GM19467 (cell line): ENCODE results near the gene PITRM1.

ENCODE experiments used
- ATAC-seq: cut with Tn5 transposase; IDR thresholded peaks from one replicate; pipeline ENCODE4 v1.9.1; 2021; ENCODE audit warnings: mild to moderate bottlenecking, moderate library complexity; ENCODE audit not compliant: unreplicated experiment

Gene PITRM1

DNA sequence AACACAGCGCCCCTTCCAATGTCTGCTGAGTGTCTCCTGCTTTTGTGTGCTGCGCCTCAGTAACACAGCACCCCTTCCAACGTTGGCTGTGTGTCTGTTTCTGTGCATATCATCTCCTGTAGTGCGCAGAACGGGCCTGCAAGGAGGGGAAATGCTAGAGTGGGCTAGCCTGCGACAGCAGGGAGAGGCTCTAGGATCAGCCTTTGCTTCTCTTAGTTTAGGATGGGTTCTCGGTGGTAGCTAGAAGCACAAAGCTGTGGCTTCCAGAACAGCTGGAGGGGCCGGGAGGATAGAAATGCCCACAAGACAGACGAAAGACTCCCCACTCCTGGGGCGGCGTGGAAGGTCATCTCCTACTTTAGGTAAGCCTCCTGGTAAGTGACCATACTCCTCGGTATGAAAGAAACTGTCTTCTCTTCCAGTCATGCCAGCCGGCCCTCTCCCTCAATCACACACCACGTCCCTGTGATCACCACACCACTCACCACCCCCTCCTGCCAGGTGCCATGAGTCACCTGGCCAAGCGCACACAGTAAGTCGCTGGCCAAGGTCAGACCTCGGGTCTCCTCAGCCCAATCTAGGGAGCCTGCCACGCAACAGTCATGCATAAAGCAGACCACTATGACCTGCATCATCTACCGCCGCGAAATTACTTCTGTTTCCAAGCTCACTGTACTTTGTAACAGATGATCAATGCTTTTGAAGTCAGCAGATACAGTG is 4.8 kb downstream of the PITRM1 start:
- ATAC-seq: no peak

DNA sequence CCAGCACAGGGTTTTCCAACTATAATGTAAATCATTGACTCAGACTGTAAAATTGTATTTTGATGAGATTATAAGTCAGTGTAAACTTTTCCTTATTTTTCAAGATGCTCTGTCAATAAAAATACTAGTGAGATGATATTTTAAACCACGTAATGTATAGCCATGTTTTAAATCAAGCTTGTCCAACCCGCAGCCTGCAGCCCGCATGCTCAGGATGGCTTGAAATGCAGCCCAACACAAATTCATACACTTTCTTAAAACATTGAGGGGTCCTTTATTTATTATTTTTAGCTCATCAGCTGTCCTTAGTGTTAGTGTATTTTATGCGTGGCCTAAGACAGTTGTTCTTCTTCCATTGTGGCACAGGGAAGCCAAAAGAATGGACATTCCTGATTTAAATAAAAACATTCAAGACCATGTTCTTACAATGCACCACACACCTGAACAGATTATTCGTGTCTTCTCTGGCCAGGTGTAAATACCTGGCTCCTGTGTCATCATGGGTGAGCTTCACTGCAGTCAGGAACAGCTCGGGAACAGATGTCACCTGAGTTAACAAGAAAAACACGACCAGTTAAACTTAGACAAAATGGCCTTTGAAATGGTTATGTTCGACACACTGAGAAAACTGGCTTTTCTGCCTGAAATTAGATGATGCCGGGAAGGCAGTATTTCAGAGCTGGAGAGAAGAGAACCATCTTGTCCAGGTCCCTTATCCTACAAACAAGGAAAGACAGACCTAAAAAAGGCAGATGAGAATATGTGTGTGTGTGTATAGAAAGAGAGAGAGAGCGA is 5.9 kb downstream of the PITRM1 start:
- ATAC-seq: no peak

DNA sequence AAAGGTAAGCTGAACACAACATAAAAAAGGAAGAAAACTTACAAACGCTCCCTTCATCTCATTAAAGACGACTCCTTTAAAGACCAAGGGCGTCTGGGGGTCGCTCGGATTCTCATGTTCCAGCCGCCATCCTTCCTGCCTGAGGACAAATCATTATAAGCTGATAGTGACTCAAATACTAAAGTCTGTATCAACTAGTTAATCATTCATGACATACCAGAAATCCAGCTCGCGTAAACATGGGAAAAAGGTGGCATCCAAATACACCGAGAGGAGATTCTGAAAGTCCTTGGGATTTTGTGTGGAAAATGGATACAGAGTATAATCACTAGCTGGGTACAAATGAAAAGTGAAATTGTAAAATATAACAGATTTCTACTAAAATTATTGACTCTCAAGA is 7.4 kb downstream of the PITRM1 start:
- no peak for ATAC-seq

DNA sequence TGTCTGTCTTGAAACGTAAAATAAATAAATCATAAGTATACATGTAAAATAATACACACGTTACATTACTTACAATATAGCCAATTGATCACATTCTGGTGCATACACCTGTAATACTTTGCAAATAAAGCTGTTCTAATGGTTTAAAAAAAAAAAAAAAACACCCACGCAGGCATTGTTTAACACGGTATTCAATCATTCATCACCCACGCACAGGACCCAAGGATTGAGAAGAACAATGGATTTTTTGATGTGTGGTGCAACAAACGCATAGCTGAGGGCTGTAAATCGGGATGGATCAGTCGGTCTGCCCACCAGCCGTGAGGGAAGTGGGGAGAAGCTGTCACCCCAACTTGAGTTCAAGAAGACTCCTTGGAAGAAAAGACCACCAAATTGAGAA is 8.7 kb downstream of the PITRM1 start:
- ATAC-seq: no peak

DNA sequence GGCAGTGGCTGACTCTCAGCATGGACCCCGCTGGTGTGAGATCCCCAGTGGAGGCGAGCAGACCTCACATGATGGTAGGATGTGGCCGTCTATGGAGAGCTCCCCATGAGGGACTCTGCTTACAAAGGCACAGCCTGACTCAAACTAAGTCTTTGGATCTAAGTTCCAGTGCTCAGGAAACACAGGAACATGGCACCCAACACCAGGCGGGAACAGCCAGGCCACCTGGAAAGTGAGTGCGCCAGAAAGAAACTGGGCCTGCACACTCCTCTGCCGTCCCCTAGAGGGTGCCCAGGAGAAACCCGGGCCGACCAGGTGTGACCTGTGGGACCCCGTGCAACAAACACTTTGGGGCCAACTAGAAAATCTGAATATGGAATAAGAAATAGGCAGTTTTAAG is 10.0 kb downstream of the PITRM1 start:
- ATAC-seq: no peak

DNA sequence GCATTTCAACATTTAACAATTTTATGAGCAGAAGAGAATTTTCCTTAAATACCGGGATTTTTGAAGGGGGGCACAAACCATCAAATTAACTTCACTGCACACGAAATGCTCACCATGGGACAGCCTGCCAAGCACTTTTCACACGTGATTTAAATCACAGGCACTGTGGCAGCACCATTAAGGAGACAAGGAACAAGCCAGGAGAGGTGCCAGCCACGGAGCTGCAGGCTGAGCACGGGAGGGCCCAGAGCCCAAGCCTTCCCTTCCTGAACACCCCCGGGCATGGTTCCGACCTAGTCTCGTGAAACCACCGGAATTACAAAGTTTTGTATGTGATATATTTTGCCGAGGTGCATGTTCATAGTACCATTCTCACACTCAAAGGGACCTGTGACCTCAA is 13.4 kb downstream of the PITRM1 start:
- no peak for ATAC-seq

DNA sequence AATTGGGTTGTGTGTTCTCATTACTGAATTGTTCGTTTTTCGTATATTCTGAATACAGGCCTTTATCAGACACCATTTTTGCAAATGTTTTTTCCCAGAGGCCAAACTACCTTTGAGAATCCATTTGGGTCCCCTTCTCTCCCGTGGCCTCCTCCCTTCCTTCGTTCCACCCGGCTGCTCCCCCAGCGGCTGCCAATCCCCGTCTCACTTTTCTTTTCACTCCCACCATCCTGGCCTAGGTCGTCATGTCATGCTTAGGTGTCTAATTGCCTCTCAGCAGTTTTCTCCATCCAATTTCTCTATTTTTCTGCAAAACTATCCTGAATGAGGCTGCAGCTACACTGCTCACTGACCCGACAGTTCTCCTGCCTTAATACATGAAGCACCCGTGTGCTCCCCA is 17.9 kb downstream of the PITRM1 start:
- ATAC-seq: no peak

DNA sequence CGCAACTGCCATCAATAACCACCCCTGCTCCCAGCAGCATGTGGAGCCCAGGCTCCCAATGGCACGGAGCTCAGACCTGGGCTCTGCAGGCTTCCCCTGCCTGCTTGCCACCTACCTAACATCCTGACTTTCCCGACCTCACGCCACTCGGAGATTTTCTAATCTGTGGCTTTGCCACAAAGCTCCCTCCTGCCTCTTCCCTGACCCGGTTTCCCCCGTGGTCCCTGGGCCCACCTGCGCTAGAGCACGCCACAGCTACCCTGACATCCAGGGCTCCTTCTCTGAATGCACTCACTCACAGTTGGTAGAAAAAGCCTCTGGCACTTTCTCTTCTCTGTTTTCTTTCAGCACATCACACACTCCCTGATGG is 20.0 kb downstream of the PITRM1 start:
- ATAC-seq: no peak

DNA sequence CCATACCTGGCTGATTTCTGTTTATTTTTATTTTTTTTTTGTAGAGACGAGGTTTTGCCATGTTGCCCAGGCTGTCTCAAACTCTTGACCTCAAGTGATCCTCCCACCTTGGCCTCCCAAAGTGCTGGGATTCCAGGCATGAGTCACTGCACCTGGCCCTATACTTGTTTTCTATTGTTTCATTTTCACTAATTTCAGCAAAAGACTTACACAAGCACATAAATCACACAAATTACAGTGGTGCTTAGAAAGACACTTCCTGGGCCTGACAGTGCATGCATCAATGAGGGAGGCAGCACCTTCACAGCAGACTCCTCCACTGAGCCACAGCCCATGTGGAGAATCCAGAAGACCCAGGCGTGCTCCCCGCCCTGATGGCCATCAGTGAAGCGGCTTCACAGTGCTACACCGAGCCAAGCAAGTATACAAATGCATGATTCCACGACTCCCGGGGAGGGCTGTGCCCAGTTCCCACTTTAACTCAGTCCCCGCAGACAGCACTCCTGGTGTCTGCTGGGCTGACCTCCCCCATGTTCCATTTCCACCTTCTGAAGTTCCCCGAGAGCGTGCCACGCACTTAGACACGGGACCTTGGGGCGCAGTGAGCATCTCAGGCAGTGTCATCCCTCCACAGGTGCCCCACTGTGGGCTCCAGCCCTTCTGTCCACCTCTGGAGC is 20.6 kb downstream of the PITRM1 start:
- ATAC-seq: no peak

DNA sequence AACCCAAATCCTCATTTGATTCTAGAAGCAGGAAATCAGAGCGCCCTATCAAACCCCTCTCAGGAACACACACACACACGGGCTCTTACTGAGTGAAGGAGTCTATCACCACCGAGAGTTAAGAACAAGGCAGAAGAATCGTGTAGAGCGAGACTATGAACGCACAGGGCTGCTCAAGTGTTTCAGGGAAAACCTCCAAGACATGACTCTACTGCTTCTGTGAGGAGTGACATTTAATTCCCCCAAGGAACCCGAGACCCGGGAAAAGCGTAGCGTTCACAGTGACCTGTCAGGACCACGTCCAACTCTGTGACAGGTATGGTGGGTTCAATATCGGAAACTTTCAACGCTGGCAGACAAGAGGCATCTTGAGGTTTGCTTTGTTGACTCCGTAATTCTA is 21.6 kb downstream of the PITRM1 start:
- ATAC-seq: no peak

DNA sequence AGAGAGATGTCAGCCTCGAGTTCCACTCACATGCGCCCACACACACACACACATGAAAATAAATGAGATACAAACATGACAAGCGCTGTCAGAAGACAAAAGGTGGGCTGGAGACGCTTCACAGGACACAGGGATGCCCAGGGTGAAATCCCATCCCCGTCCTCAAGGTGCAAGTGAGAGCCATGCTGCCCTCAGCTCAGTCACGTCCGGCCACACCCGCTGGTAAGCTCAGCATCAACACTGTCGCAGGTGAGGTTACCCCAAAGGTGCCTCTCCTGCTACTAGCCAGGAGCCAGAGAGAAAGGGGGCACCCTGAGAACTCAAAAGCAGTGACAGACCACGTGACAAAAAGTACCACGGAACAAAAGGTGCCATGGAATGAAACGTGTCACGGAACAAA is 22.2 kb downstream of the PITRM1 start:
- no peak for ATAC-seq

DNA sequence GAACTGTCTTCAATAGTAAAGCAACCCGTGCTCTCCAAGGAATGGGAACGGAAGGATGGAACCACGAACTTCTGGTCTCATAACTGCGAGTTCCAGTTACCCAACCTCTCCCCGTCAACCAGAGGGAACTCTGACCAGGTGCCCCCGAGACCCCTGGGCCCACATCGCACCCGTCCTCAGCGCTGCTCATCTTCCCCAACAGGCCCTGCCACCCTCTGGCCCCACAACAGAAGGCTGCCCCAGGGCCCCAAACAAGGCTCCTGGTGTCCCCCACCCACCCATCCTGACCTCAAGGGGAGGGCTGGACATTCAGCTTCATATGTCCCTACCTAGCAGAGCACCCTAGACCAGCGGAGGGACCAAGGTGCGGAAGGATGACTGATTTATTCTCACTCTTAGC is 22.7 kb downstream of the PITRM1 start:
- no peak for ATAC-seq

DNA sequence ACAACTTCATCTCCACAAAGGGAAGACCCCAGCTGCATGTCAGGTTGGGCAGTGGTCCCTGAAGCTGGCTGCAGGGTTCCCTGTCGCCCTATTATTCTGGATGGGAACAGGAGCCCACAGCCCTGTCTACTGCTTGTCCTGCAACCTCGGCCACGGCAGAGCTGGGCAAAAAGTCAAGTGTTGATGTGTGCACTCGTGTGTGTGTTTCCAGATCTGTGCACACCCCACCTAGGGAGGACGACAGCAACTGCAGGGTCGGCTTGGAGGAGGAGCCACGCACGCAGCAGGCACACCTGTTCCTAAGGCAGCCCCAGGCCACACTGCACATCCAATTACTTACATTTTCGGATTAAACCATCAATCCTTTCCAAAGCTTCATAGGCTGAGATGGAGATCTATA is 23.6 kb downstream of the PITRM1 start:
- no peak for ATAC-seq

DNA sequence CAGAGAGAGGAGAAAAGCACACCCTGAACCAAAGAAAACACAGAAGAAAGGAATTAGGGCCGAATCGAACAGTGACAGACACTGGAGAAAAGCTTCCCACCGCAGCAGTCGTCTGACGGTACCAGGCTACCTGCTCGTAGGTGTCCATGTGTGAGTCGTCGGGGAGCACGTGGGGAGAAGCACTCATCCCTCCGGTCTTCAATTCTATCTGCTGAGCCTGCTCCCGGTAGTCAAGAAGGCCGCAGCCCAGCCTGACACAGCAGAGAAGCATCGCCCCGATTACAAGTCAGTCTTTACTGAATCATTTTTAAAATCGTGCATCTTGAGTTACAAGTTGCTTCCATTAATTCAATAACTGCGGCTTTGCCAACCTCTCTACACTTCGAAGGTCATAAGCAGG is 24.5 kb downstream of the PITRM1 start:
- no peak for ATAC-seq

DNA sequence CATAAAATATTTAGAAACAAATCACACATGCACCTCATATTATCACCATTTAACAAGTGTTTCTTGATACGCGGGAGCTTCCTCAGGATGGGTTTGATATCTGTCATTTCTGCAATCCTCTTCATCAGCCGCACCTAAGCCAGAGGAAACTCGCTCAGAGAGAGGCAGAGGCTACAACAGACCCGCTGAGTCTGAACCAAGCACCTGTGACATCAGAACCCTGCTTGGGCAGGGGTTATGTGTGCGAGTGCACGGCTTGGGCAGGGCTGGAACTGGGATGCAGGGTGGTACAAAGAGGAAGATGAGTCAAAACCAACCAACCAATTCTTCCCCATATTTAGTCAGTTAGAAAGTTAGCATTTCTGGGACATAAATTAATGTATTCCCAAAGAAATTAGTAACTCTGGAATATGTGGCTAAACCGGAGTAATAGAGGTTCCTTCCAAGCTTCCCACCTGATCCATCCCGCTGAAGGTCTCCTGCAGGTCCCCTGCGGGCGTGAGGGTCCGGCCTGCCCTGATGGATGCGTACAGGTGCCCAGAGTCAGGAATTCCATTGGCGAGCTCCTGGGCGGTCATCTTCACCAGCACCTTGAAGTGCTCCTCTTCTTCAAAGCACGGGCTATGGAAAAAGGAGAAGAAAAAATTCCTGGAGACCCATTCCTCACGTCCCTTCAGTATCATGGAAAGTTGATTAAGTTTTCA is 25.3 kb downstream of the PITRM1 start:
- ATAC-seq: no peak

DNA sequence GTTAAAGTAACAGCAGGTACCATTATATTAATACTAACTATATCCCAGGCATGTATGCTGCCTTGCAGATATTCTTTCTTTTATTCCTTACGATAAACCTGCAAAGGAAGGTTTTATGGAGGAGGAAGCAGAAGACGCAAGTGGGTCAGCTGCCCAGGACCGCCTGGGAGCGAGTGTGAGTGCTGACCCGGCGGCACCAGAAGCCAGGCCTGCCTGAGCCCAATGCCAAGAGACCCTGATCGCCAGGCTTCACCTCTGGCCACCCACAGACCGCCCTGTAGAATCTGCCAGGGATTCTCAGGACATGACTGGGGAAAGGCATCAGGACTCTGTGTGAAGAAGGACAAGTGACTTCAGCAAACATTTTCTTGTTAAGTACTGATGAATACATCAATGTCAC is 26.3 kb downstream of the PITRM1 start:
- ATAC-seq: no peak

DNA sequence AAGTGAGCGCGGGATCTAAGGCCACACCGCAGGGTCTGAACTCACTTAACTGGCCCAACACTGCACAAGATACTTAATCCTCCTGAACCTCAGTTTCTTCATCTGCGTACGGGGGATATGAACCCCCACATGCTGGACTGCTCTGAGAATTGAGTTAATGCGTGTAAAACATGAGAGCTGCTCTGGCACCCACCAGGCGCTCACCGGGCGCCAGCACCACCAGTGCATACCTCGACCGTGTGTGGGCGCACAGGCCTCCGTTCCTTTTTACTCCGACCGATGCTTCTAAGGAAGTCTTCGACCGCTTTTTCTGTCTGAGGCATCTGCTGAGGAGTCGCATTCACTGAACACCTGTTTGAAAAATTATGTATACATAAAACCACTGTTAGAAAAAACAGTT is 27.2 kb downstream of the PITRM1 start:
- no peak for ATAC-seq

DNA sequence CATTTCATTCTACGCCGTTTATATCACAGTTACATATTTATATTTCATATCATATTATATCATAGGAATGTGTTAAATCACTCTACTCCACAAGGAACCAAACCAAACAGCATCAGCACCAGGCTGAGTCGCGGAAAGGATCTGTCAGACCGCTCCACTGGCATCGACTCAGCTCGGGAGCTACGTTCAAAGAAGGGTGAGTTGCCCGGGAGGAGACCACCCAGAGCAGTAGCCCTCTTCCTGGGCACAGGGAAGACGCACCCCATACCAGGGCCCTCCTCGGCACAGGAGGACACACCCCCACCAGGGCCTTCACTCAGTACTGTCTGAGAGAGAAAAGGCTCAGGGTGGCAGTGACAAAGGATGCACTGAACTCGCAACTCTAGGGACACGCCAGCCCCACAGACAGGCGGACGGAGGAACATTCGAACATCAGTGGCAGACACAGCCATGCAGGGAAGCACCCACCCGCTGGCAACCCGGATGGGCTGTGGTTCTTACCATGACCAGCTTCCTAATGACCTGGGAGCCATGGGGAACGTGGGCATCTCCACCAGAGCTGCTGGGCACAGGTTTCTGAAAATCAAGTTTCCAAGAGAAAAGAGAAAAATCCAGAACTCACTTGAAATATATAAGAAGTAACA is 28.7 kb downstream of the PITRM1 start:
- ATAC-seq: no peak

DNA sequence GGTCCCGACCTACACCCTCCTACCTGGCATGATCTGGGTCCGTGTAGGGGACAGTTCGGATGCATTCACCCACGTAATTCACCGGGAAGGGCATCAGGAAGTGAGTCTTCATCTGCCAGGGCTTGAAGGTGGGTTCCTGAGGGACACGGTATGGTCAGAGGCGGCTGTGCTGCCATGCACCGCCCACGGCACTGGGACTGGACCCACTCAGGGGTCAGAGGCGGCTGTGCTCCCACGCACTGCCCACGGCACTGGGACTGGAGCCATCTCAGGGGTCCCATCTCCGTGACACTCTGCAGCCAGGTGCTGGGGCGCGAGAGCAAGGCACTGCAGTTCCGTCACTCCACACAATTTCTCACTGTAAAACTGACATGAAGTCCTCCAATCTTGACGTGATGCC is 29.2 kb downstream of the PITRM1 start:
- no peak for ATAC-seq

DNA sequence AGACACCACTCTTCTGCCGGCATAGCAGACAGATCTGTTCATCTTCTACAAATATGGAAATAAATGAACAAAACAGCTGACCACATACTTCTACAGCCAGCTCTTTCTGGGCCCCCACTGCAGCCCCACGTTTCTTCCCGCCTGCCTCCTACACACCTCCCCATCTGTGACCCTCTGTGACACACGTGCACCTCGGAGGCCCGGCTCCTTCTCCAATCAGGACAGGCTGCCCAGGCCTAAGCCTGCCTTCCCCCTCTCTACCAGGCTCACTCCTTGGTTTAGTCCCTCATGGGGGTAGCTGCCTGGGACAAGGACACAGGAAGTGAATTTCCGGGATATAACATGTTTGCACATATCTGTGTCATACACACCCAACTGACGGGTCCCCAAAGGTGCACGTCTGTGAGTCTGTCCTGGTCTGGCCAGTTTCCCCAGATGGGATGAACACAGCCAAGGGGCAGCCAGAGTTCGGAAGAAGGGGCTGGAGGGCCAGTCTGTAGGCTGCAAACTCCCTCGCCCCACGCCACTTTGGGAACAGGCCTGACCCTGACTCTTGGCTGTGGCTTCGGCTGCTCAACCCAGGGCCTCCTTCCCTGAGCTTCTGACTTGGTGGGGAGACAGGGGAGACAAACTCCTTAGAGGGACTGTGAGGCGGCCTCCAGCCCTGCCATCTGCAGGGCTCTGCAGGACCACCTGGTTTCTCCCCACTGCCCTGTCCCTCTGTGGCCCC is 30.3 kb downstream of the PITRM1 start:
- no peak for ATAC-seq
